HepG2 (cell line): ENCODE measurements around the gene TENM3. TPM values are rescaled to one million over a fixed set of nuclear protein-coding genes. Genes with fewer than 3 reads are reported as not detected.

Experiments
- ATAC-seq: fragments of 200-7000 bp; cut with Tn5 transposase; 3 replicates; pipeline ENCODE4 v1.9.1; 2020; ENCODE audit warnings: mild to moderate bottlenecking, moderate library complexity
- BruUV-seq: library from RNA; stranded (reverse); fragments of 400-500 nt; replicated peaks from 2 replicates; lab custom pipeline; 2021; lab: Mats Ljungman, UMichigan
- CTCF ChIA-PET: fragments of 300-600 bp; formaldehyde crosslinking; extraction: SDS; loops from one replicate; lab custom pipeline; 2021; ENCODE audit warnings: low total read pairs, inconsistent platforms, low intra/inter-chr PET ratio; lab: Yijun Ruan, JAX
- POLR2A ChIA-PET: fragments of 350-600 bp; sonication (Branson Sonifier 250); formaldehyde crosslinking; loops from one replicate; lab custom pipeline; 2020; ENCODE audit warnings: antibody characterized with exemption, inconsistent platforms; lab: Yijun Ruan, JAX
- DNase-seq: peaks from one replicate; pipeline ENCODE4 v3.0.0-alpha.2; 2015; ENCODE audit warnings: low spot score
- FAIRE-seq: peaks from 3 replicates; lab custom pipeline; 2011; peaks lifted over from hg19 to GRCh38; lab: Jason Lieb, UNC
- H2AFZ ChIP-seq: one replicate; pipeline ENCODE4 v1.6.1; 2011; ENCODE audit warnings: low read length, inconsistent platforms
- H3K27ac ChIP-seq: fragments of 300-600 bp; 3 replicates; pipeline ENCODE4 v1.8.0; 2011; ENCODE audit warnings: mixed run types, mild to moderate bottlenecking, mixed read lengths, low read length, inconsistent platforms; ENCODE audit not compliant: insufficient read depth; ENCODE audit errors: extremely low read length
- H3K27me3 ChIP-seq, 2 experiments: fragments of 200-600 bp in 1 of 2; 2 replicates in 1 of 2; 3 replicates in 1 of 2; pipeline versions ENCODE4 v1.6.0 to v1.8.0; 2011; ENCODE audit warnings: low read length in 2 of 2, mild to moderate bottlenecking in 2 of 2, moderate library complexity in 2 of 2, inconsistent platforms in 1 of 2; ENCODE audit not compliant: insufficient read depth in 2 of 2, control insufficient read depth in 1 of 2
- H3K36me3 ChIP-seq, 2 experiments: fragments of 200-600 bp in 1 of 2; replicated peaks in 1 of 2; 2 replicates in 1 of 2; 3 replicates in 1 of 2; pipeline versions ENCODE4 v1.5.1 to v1.8.0; 2011; ENCODE audit warnings: low read length in 2 of 2, inconsistent platforms in 1 of 2; ENCODE audit not compliant: insufficient read depth in 2 of 2, control insufficient read depth in 1 of 2
- H3K4me1 ChIP-seq: 2 replicates; pipeline ENCODE4 v1.5.1; 2012; ENCODE audit warnings: low read length, inconsistent platforms; ENCODE audit not compliant: insufficient read depth
- H3K4me2 ChIP-seq: 2 replicates; pipeline ENCODE4 v1.6.0; 2011; ENCODE audit warnings: low read depth, low read length, inconsistent platforms
- H3K4me3 ChIP-seq, 3 experiments: fragments of 200-600 bp in 1 of 3; sonication (generic), shearing (Covaris generic) in 1 of 3; replicated peaks in 1 of 3; 2 replicates each; pipeline ENCODE4 v1.5.1; 2011 to 2016; ENCODE audit warnings: low read length in 3 of 3, inconsistent platforms in 2 of 3, low read depth in 2 of 3, mild to moderate bottlenecking in 2 of 3, control low read depth in 1 of 3, mixed read lengths in 1 of 3; ENCODE audit not compliant: insufficient read depth in 1 of 3
- H3K79me2 ChIP-seq: one replicate; pipeline ENCODE4 v1.6.1; 2011; ENCODE audit warnings: low read length, inconsistent platforms; ENCODE audit not compliant: insufficient read depth
- H3K9ac ChIP-seq: 2 replicates; pipeline ENCODE4 v1.6.0; 2011; ENCODE audit warnings: mild to moderate bottlenecking, low read depth, low read length, inconsistent platforms; ENCODE audit not compliant: insufficient read depth
- H3K9me3 ChIP-seq: 2 replicates; pipeline ENCODE4 v1.5.1; 2012; ENCODE audit warnings: mild to moderate bottlenecking, low read length
- H4K20me1 ChIP-seq: 2 replicates; pipeline ENCODE4 v1.6.0; 2011; ENCODE audit warnings: inconsistent platforms, mild to moderate bottlenecking, low read length, moderate library complexity; ENCODE audit not compliant: insufficient read depth
- ETS1 ChIP-seq: sonication (generic); formaldehyde crosslinking; IDR thresholded peaks from 2 replicates; pipeline ENCODE4 v1.4.0; 2020; ENCODE audit warnings: missing genetic modification reagents
- IRX3 ChIP-seq: sonication (generic); formaldehyde crosslinking; IDR thresholded peaks from 2 replicates; pipeline ENCODE4 v1.8.1; 2023; ENCODE audit warnings: mild to moderate bottlenecking, low read depth, missing genetic modification reagents, borderline replicate concordance
- MIXL1 ChIP-seq: IDR thresholded peaks from 2 replicates; pipeline ENCODE4 v1.6.1; 2016
- NFAT5 ChIP-seq: sonication (generic); formaldehyde crosslinking; IDR thresholded peaks from 2 replicates; pipeline ENCODE4 v1.4.0; 2020; ENCODE audit warnings: missing genetic modification reagents
- USF2 ChIP-seq, 2 experiments: sonication (generic) in 1 of 2; formaldehyde crosslinking in 1 of 2; IDR thresholded peaks; 2 replicates each; pipeline versions ENCODE4 v1.5.1 to v1.6.1; 2011 to 2020; ENCODE audit warnings: borderline replicate concordance in 1 of 2, low read depth in 1 of 2, low read length in 1 of 2, mild to moderate bottlenecking in 1 of 2, missing genetic modification reagents in 1 of 2, moderate library complexity in 1 of 2
- ZFP41 ChIP-seq: sonication (generic); formaldehyde crosslinking; IDR thresholded peaks from 2 replicates; pipeline ENCODE4 v1.4.0; 2020; ENCODE audit warnings: mild to moderate bottlenecking, missing genetic modification reagents, borderline replicate concordance
- ZNF441 ChIP-seq: sonication (generic); formaldehyde crosslinking; IDR thresholded peaks from 2 replicates; pipeline ENCODE4 v1.7.0; 2021; ENCODE audit warnings: missing genetic modification reagents, borderline replicate concordance
- ZNF451 ChIP-seq: sonication (generic); formaldehyde crosslinking; IDR thresholded peaks from 2 replicates; pipeline ENCODE4 v1.5.0; 2020; ENCODE audit warnings: mild to moderate bottlenecking, missing genetic modification reagents
- ZNF644 ChIP-seq: IDR thresholded peaks from 2 replicates; pipeline ENCODE4 v1.6.1; 2016; ENCODE audit warnings: low read depth
- WGBS: methylation state at CpG from one replicate; pipeline ENCODE4 v1.1.6; 2017; ENCODE audit warnings: low lambda C conversion rate; 5-methylcytosine and 5-hydroxymethylcytosine counted together
- in situ Hi-C: cut with HindIII; loops from 2 replicates; pipeline ENCODE4 v1.10.0; 2017; ENCODE audit warnings: low pct_unique_long_range_greater_than_20kb; ENCODE audit not compliant: extremely low pct_ligation_motif_present
- intact Hi-C: fragments of 100-400 bp; cut with micrococcal nuclease; formaldehyde crosslinking; loops from one replicate; pipeline ENCODE4 v1.10.0; 2022; ENCODE audit not compliant: unreplicated experiment
- polyA plus RNA-seq, 8 experiments: library from polyadenylated mRNA; depleted of rRNA in 3 of 8; stranded (reverse) in 7 of 8; unstranded in 1 of 8; fragments of >200 nt; fragmentation: Illumina TruSeq in 4 of 8; extraction: Trizol in 4 of 8; gene quantifications; 2 replicates each; pipeline versions ENCODE4 v1.2.1 to v1.2.3, GENCODE V29; 2011 to 2016; ENCODE audit warnings: low read depth in 4 of 8, missing spikeins in 1 of 8, mixed read lengths in 1 of 8; ENCODE audit not compliant: insufficient read depth in 1 of 8
- total RNA-seq, 5 experiments: library from RNA; depleted of rRNA; stranded (reverse); fragments of >200 nt; fragmentation: Illumina TruSeq; extraction: Trizol; gene quantifications; 2 replicates each; pipeline ENCODE4 v1.2.3, GENCODE V29; 2016; ENCODE audit warnings: low read depth in 1 of 5

Gene TENM3
- total and polyA plus RNA-seq, 2 of the 13 experiments (the other 11 are each of a cell fraction or from before 2014, with no cell fraction given), result 0.04 TPM; not detected in 1

- DNase-seq (no peak), ATAC-seq (no peak), FAIRE-seq (no peak)
- H3K9me3 ChIP-seq, result no peaks in the 10 kb centered on the region
- no peaks in the 10 kb centered on the region for H3K4me1 ChIP-seq
- in situ Hi-C loops (no loop called here), intact Hi-C loops (no loop called here)
- H3K36me3 ChIP-seq, result no peaks in the 10 kb centered on the region
- H3K27ac ChIP-seq, result no peak overlapping the region
- 41% methylated on average over 4 of the region's 4 CpGs for WGBS
- no peaks in the 10 kb centered on the region for H4K20me1 ChIP-seq
- H3K9ac ChIP-seq, result no peak overlapping the region
- ChIA-PET POLR2A (no interaction called here), CTCF (no interaction called here)
- H3K27me3 ChIP-seq, result no peaks in the 10 kb centered on the region
- no peak overlapping the region for H3K4me3 ChIP-seq
- no peak overlapping the region for H3K4me2 ChIP-seq
- H2AFZ ChIP-seq, result no peak overlapping the region
- H3K79me2 ChIP-seq, result no peaks in the 10 kb centered on the region
- no TSS peak for BruUV-seq
- TF ChIP-seq MIXL1 (CRISPR knock-in tag) (no peak), ZNF441 (no peak), ZFP41 (CRISPR knock-in tag) (no peak), ZNF451 (CRISPR knock-in tag) (no peak), NFAT5 (CRISPR knock-in tag) (no peak), IRX3 (CRISPR knock-in tag) (no peak), USF2 (IDR thresholded peaks at IDR 0.05; ENCODE audit: low read depth, low read length) (no peak), USF2 (CRISPR knock-in tag; IDR thresholded peaks at IDR 0.05; ENCODE audit: borderline replicate concordance) (no peak), ZNF644 (no peak), ETS1 (CRISPR knock-in tag) (no peak)
These were observed 361.8 kb downstream of the TENM3 start for GRCh38 chr4:182604953-182605352.
